HG03442 (cell line): ENCODE measurements around the gene ASPHD2.

Experiments
- ATAC-seq: cut with Tn5 transposase; IDR thresholded peaks from one replicate; pipeline ENCODE4 v1.9.1; 2021; ENCODE audit warnings: mild to moderate bottlenecking, moderate library complexity; ENCODE audit not compliant: unreplicated experiment

Gene ASPHD2

DNA sequence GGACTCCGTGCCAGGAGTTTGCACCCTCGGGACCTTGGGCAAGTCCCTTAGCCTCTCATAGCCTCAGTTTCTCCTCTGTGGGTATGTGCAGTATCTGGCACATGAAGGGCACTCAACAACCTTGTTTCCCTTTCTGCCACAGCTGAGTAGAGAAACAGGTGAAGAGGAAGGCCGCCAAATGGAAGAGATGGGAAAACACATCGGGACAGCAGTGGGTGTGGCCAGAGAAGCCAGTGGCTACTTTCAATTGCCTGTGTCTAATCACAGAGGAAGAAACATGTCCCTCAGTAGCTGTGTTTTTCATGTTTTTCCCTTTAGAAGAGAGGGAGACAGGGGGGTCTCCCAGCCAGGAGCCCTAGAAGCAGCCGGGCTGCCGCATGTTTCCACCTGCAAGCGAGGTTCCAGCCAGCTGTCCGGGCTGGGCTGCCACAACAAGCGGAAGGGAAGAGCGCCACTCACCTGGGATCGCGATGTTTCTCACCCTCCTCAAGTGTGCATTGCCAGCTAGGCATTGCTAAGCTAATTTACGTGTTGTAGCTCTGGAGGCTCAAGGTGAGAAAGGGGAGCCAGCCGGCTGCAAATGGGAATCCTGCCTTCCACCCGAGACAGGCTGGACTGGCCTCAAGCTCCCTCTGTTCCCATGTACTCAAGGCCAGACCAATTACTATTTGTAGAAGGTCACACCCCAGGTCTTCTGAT is 16.7 kb downstream of the ASPHD2 start:
- no peak for ATAC-seq

DNA sequence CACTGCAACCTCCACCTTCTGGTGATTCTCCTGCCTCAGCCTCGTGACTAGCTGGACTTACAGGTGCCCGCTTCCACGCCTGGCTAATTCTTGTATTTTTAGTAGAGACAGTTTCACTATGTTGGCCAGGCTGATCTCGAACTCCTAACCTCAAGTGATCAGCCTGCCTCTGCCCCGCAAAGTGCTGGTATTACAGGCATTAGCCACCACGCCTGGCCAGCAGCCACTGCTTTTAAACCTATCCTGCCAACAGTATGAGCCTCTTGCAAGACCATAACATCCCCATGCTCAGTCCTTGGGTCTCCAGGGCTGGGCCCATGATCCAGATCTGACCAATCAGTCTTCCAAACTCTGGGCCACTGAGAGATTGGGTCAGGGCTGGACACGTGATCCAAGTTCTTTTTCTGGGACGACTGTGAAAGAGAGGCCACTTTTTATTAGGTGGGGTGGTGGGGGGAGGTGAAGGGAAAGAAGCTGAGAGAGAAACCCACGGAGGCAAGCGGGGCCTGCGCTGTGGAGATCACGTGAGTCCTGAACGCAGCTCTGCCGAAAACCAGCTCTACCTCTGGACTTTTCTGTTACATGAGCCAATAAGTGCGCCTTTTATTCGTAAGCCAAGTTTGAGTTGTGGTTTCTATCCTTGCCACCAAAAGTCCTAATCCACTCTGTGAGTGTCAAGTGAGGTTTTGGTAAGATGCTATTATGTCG is 17.9 kb downstream of the ASPHD2 start:
- no peak for ATAC-seq

DNA sequence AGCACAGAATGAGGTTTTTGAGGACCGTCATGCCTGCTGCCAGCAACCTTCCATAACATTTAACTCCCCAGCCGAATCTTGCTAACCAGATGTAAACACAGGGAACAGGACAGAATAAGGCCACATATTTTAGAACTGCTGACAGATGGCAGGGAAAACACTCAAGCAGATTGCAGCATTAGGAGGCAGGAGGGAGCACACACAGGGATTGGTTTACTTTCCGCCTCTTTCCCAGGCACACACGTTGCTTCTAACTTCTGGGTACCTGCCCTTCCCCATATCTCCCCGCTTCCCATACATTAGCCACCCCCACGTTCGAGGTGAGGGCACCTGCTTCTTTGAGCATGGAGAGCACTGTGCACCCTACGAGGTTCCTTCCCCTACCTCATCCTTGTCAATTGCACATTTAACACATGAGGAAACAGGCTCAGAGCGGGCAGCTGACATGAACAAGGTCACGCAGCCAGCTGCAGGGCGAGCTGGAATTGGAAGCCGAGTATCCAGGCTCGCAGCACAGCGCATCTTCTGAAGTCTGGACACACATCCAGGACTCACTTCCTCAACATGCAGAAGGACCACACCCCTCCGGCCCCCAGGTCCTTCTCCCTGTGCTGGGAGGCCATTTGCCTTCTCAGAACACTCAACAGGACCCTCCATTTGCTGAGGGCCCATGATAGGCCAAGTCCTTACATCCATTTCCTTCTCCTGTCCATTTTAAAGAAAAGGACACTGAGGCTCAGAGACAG is 18.7 kb downstream of the ASPHD2 start:
- no peak for ATAC-seq

DNA sequence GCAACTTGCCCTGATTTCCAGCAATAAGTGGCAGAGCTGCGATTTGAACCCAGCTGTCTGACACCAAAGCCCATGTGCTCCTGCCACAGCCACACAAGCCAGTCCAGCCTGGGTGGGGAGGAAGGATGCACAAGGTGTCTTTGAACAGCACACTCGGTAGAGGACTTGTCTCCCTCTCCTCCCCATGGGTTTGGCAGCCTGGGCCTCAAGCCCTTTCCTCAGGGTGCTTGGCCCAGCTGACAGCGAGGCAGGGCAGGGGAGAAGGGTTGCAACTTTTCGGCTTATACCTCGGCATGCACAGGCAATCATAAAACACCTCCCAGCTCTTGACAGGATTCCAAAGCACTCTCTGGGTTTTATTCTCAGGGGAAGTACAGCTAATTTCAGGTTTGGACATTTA is 19.3 kb downstream of the ASPHD2 start:
- ATAC-seq: no peak

DNA sequence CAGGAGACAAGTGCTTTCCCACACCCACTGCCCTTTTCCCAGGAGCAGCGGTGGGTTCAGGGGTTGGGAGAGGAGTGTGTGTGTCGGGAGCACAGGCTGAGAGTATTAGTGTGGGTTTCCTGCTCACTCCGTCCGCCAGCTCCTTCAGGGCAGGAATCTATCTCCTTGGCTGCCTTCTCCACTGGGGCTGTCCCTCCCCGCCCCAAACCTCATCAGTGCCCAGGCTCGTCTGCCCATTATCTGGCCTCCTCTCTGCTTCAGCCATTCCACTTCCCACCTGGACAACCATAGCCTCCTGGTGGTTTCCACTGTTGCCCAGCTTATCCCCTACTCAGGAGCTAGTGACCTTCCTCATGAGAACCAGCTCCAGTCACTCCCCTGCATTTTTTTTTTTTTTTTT is 19.9 kb downstream of the ASPHD2 start:
- no peak for ATAC-seq

DNA sequence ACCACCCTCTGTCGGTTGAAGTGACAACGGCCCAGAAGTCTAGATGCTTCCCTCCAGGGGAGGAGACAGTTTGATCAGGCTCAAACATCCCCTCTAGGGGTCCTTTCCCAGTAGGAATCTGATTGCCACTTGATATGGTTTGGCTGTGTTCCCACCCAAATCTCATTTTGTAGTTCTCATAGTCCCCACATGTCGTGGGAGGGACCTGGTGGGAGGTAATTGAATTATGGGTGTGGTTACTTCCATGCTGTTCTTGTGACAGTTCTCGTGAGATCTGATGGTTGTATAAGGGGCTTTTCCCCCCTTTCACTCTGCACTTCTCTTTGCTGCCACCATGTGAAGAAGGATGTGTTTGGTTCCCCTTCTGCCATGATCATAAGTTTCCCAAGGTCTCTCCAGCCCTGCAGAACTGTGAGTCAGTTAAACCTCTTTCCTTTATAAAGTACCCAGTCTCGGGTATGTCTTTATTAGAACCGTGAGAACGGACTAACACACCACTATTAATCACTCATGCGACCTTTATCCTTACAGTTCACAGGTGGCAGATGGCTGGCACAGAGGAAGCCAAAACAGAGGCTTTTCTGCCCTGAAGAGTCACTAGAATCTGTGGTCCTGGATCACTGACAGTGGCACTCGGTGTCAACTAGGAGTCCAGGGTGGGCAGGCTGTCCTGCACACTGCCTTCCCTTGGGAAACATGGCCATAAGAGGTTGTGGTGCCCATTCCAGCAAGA is 21.6 kb downstream of the ASPHD2 start:
- ATAC-seq: no peak

DNA sequence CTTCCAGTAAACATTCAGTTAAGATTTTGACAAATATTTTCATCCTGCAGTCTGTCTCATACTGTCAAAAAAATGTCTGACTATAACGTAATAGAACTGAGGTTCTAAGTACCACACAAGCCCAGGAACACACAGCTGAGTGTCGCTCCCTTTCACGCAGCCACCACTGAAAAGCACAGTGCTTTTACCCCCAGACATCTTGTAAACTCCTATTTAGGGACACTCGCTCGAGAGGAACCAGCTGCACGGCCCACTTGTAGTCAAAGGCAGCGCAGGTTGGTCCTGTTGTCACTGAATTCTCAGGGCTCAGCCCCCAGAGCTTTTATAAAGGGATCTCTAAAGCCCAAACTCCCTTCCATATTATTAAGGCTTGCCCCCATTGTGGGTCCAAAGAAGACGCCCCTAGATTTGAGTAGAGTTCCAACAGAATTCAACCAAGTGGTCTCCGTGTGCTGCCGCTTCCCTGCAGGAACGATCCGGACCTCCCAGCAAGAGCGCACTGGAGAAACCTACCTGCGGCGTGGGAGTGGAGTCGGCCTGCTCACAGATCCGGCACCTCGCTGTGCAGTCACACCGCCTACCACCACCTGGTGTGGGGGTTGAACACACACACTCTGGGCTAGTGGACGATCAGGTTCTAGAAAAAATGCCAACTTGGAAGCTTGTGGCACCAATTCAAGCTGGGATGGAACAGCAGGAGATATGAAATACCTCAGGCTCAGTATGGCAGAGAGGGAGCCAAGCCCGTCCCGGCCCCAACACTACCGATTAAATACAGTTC is 23.4 kb downstream of the ASPHD2 start:
- ATAC-seq: no peak

DNA sequence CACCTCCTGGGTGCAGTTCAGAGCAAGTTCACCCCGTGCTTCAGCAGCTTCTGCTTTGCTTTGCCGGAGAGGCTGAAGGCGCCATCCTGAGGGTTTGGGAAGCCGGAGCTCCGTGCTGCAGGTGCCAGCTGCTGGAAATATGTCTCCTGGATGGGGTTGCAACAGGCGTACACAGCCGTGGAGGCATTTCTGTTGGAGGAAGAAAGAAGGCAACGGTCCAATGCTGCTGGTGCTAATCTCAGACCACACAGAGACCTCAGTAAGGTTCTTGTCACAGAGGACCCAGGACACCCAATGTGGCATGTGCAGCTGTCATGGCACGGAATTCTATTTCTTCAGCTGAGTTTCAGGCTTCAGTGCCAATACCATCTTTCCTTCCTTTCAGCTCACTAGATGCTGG is 24.2 kb downstream of the ASPHD2 start:
- ATAC-seq: no peak

DNA sequence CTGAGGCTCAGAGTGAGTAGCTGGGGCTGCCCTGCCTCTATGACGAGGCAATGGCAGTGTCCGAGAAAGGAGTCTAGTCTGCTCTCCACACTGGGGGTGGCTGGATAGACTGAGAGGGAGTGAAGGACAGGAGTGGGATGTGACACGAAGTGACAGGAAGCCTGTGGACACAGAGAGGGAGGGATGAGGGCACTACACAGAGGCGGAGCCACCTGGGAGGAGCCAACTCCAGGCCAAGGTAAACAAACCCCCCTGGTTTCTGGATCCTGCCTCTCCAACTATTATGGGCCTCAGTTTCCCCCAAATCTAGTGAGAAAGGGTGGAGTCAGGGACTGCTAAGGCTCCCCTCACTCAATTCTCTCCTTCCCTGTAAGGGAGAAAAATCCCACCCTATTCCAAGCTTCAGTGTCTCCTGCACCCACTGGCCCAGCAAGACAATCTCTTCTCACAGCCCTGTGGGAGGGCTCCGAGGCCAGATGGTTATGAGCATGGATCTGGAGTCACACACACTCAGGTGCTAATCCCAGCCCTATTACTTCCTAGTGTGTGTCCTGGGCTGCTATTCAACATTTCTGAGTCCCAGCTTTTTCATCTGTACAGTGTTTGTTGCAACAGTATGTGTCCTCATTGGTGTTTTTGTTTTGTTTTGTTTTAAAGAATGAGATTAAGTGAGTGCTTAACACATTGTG is 24.9 kb downstream of the ASPHD2 start:
- no peak for ATAC-seq

DNA sequence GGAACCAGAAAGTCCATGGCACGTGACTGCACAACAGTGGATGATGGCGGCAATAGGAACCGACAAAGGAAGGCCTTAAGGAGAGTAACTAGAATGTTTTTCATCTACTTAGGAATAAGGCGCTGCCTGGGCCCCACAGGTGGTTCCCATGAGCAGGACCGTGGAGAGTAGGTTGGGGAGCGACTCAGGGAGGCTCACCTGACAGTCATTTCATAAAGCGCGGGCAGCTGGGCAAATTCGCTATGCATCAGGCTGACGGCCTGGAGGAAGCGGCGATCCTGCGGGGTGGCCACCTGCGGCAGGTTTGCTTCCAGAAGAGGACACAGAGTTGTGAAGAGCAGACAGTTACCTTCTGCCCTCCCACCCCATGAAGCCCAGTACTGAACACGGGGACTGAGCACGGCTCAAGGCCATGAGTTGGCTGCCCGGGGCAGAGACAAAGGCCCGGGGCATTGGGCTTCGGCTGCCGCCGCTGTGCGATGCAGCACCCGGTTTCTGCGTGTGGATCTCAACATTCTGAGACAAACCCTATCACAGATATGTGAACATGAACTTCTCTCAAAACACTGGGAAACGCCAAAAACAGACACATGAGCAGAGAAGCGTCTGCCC is 28.7 kb downstream of the ASPHD2 start:
- ATAC-seq: no peak

DNA sequence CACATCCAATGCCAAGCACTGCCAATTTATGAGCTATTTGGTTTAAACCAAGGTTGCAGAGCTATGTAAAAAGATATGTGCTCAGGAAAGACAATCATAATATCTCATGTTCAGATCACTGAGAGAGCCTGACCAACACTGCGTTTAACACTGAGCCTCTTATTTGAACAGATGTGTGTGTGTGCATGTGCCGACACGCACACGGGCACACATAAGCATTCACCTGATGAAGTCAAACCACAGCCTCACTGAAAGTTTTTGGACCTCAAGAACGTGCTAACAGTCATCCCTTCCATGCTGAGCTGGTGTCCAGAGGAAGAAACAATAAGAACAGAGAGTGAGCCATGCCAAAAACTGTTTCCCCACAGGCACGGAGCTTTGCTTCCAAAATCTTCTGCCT is 31.1 kb downstream of the ASPHD2 start:
- no peak for ATAC-seq

DNA sequence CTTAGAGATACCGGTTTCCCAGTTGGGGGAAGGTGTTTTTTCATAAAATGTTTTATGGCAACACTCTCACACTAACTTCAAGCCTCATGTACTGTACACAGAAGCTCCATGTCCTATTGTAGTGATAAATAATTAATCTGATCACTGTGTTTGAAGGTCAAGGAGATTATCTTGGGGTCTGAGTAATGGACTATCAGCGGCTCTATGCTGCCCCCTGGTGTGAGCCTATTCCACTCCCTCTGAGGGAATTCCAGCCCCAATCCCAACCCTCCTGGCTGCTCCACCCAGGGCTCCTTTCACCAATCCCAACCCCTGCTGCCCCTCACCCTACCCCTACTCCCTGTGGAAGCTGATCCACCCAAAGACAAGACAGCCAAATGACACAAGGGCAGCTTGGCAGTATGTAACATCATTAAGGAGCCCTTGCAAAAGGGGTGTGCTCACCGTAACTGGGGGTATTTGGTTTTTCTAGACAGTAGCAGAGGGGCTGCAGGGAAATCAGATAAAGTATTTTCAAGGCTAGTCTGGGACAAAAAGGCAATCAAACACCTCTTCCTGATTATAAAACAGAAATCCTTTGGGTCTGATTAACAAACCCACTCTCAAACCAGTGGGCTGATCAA is 32.2 kb downstream of the ASPHD2 start:
- no peak for ATAC-seq

DNA sequence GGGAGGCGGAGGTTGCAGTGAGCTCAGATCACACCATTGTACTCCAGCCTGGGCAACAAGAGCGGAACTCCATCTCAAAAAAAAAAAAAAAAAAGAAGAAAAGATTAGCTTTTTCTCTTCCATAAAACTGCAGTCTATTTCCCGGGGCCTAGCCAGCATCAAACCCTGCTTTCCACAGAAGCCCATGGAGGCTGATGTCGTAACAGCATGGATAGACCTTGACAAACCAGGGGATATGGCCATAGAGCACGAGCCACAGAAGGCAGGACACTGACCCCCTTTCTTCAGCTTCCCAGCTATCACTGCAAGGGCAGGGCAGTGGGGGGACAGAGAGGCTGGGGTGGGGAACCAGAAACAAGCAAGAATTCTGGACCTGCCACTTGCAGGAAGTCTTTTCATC is 33.0 kb downstream of the ASPHD2 start:
- no peak for ATAC-seq

DNA sequence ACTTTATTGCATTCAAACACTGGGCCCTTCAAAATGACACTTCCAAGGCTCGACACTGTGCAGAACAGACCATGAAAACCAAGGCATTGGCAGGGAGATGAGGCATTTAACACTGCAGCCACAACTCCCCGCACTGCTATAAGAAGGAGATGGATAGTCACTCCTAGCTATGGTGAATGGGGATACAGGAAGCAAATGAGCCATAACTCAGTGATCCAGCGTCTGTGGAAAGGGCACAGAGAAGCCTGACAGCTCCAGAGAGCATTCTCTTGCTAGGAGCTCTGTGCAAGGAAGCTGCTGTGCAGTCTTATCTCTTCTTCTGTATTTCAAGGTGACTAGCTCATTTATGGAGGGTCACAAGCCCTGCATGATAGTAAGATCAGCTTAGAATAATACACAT is 33.6 kb downstream of the ASPHD2 start:
- no peak for ATAC-seq

DNA sequence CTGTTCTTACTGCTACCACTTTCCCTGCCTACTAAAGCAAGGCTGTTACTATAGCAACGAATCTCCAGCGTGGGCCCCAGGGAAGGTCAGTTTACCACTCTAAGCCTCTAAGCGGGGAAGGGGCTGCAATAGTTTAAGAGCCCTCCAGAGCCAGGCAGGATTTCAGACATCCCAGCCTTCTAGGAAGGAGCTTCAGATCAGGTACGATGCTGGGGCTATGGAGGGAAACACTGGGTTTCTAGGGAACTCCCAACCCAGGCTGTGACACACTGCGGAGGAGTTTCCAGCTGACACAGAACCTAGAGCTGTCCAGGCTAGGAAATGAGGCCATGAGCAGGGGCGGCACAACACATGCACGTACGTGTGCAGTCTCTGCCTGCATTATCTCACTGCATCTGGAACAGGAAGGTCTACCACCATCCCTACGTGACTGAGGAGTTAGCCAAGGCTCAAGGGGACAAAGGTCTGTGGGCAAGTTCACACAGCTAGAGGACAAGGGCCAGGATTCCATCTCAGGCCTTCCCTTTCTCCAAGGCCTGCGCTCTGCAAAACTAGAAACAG is 34.1 kb downstream of the ASPHD2 start:
- ATAC-seq: no peak

DNA sequence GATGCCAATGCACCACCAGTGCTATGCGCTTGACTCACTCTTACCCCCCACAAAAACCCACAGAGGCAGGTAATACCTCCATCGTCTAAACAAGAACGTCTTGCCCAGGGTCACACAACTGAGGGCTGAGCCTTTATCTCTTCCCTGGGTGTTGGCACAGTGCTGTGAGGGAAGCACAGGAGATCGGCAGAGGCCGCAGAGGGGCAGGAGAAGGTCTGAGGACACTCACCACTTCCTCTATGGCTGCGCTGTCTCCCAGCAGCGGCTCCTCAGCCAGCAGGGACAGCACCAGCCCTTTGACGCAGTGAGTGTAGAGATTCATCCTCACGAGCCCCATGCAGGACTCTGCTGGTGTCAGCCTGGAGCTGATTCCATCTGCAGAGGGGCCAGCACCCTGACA is 34.6 kb downstream of the ASPHD2 start:
- no peak for ATAC-seq

DNA sequence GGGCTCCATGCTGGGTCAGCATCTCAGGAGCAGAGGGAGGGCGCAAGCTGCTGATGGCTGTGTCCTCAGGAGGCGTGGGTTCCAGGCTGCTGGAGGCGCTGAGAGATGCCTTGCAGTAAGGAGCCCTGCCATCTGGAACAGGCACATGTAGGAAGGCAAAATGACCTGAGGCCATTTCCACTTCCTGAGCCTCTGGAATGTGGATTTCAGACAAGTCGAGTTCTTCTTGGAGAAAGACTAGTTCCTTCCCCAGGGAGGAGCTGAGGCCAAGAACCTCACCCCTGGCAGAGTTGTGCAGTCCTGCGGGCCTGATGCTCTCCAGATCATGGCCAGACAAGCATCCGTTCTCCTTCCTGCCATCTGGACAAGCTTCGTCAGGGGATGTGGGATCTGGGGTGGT is 35.3 kb downstream of the ASPHD2 start:
- no peak for ATAC-seq

DNA sequence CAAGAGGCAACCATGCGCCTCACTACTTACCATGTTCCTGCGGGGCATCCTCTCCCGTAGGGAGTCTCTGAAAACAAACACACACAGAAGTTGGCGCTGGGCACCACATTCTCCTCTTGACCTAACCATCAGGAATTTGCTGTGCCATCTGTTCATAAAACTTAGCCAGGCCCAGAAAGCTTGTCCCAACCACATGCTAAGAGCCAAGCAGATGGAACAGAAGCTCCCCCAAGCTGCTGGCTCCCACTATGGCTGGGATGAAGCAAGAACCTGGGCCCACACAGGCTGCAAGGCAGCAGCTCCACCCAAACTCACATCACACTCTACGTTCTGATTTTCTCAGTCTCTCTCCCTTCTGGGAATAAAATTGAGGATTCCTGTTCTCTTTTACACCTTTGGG is 37.1 kb downstream of the ASPHD2 start:
- ATAC-seq: no peak

DNA sequence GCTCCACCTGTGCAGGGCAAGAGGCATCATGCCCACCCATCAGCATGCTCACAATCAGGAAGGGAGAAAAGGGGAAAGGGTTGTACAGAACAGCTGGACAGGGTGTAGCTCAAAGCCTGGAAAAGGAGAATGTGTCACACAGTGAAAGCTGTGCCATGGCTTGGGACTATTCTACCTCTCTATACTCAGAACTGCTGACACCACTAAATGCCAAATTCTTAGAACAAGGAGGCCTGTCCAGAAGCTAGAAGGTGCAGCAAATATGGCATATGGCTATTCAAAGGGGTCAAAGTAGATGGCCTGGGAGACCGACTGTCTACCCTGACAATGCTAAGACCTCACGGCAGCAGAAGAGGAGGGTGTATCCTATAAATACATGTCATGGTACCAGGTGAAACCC is 41.7 kb downstream of the ASPHD2 start:
- ATAC-seq: no peak
